GM18951 (cell line): Measurements from ENCODE around the gene FOXE3.

Source experiments
- POLR2A ChIP-seq: IDR thresholded peaks from 4 replicates; pipeline ENCODE4 v1.6.1; 2011; ENCODE audit warnings: mild to moderate bottlenecking; ENCODE audit not compliant: insufficient read length, insufficient read depth; ENCODE audit errors: extremely low read depth
- in situ Hi-C: fragments of 300-500 bp; cut with MboI; formaldehyde crosslinking; loops from one replicate; pipeline ENCODE4 v1.12.0; 2022; ENCODE audit warnings: low sequenced_read_pairs, mixed read lengths, inconsistent platforms; ENCODE audit not compliant: unreplicated experiment

The FOXE3 gene

DNA sequence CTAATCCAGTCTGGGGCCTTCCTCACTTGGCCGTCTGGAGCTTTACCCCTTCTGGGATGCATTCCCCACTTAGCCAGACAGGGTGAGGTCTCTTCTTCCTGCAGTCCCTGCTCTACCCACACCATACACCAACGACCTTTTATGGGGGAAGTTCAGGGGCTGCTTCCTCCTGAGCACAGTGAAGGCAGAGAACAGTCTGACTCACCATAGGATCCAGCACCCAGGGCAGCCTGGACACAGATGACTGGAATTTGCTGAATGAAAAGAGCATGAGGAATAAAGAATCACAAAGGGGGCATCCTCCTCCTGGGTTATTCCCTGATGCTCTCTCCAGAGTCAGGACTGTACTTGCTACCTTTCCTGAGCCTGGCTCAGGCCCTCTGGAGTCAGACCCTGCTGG, 4.6 kb upstream of the FOXE3 start:
- in situ Hi-C loops, result no loop called here
- TF ChIP-seq POLR2A, result no peak

DNA sequence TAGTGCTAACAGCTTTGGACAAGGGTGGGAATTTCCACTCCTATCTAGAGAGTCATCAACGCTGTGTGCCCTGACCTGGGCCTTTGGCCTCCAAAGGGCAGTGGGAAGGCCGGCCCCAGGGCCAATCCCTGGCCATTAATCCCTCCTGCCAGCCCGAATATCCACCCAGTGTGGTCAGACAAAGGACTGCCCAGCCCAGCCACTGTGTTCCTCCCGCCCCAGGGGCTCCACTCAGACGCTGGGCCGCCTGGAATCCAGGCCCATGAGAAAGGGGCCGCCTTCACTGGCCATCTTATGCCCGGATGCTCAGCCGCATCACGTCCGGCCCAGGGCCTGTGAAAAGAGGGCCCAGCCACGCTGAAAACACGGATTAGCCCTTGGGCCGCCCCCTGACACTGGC, 3.6 kb upstream of the FOXE3 start:
- no peak for TF ChIP-seq POLR2A
- in situ Hi-C loops, result no loop called here

DNA sequence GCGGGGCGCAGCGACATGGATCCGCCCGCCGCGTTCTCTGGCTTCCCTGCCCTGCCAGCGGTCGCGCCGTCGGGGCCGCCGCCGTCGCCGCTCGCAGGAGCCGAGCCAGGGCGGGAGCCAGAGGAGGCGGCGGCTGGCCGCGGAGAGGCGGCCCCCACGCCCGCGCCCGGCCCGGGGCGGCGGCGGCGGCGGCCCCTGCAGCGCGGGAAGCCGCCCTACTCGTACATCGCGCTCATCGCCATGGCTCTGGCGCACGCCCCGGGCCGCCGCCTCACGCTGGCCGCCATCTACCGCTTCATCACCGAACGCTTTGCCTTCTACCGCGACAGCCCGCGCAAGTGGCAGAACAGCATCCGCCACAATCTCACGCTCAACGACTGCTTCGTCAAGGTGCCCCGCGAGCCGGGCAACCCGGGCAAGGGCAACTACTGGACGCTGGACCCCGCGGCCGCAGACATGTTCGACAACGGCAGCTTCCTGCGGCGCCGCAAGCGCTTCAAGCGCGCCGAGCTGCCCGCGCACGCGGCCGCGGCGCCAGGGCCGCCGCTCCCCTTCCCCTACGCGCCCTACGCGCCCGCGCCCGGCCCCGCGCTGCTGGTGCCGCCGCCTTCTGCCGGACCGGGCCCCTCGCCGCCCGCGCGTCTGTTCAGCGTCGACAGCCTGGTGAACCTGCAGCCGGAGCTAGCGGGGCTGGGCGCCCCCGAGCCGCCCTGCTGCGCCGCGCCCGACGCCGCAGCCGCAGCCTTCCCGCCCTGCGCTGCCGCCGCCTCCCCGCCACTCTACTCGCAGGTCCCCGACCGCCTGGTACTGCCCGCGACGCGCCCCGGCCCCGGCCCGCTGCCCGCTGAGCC, 459 bp downstream of the FOXE3 start:
- no peak for TF ChIP-seq POLR2A
- in situ Hi-C loops, result no loop called here

DNA sequence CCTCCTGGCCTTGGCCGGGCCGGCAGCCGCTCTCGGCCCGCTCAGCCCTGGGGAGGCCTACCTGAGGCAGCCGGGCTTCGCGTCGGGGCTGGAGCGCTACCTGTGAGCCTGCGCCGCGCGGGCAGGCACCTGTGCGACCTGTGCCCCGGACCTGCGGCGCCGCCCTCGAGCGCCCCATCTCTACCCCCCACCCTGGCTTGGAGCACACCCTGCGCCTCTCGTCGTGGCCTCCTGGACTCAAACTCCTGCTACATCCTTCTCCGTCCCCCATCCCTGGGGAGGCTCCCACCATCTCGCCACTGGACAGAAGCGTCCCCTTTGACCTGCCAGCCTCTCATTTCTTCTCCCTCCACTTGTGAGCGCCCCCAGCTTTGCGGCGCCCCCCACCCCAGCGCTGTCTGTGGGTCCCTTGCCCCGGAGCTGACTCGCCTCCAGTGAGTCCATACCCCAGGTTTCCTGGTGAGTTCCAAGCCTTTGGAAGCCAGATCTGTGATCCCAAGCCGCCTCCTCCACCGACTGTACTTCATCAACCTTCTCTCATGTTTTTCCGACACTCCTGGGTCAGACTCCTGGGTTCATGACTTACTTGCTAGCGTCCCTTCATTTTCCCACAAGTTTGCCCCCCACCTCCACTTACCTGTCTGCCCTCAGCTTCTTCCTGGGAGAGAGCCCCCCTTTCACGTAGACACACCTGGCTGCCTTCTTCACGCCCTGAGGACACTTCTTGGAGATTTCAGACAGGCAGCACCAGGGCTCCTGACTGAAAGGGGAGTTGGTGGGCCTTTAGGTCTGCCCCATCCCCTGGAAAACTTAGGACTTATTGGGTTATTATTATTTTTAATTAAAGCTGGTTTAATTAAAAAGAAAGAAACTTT, 1.3 kb downstream of the FOXE3 start:
- no peak for TF ChIP-seq POLR2A
- in situ Hi-C loops, result no loop called here

DNA sequence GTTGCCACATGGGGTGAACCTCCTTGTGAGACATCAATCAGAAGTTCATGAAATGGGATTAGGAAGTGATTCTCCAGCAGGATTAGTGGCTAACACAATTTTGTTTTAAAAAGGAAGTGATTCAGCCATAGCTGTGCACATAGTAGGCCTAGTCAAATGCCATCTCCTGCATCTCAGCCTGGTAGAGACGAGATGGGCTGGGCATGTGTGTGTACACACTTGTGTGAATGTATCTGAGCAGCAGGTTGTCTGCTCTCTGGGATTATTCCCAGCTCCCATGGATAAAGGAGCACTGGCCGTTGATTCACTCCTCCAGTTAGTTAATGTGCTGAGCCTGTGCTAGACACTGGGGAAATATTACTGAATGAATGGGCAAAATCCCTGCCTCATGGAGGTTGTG, 2.0 kb downstream of the FOXE3 start:
- TF ChIP-seq POLR2A, result no peak
- in situ Hi-C loops, result no loop called here

DNA sequence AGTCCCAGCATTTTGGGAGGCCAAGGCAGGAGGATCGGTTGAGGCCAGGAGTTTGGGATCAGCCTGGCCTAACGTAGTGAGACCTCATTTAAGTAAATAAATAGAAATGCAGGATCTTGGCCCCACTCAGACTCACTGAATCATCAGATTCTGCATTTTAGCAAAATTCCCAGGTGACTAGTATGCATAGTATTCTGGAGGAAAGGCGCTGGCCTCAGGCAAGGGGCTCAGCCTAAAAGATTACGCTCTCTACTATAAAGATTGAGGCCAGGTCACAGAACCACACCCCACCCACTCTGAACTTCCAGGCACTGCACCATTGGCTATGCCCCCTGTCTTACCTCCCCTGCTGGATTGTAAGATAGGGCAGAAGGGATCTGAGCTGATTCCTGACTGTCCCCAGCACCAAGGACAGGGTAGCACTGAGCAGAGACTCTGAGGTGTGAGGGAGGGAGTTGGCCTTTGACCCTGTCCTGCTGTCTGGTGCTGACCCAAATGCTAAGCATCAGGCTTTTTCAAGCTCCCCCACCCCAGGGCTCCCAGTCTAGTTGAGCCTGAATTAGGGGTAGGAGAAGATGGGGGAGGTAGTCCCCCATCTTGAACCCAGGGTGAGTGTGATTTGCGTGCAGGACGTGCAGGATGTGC, 2.7 kb downstream of the FOXE3 start:
- TF ChIP-seq POLR2A, result no peak
- in situ Hi-C loops, result no loop called here

DNA sequence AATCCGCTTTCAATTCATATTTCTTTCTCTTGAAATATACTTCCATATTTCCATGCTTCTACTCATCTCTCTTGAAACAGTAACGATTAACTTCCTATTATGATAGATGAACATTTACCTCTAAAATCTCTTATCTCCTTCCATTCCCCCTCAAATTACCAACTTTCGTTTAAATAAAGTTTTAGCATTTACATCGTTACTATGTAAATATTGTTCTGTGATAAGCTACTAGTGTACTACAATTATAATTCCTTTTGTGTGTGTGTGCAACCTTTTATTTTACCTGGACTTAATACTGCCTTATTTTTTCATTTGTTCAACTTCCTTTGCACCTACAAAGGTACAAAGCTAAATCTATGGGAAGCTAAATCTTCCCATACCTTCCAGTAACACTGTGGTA, 4.5 kb downstream of the FOXE3 start:
- in situ Hi-C loops, result no loop called here

DNA sequence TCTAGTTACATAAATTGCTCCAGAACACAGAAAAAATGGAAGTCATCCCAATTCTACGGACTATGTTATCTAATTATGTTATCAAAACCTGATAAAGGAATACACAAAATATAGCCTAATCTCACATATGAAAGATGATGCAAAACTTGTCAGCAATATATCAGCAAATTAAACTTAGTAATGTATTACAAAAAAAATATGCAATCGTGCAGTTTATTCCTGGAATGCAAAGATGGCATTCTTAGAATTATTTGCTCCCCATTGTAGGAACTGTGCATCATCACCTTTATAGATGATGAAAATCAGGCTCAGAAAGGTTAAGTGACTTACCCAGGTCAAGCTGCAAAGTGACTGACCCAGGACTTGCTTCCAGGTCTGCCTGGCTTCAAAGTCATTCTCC, 7.8 kb downstream of the FOXE3 start:
- no peak for TF ChIP-seq POLR2A
- in situ Hi-C loops, result no loop called here

More for the DNA sequence above, 4.5 kb downstream of the FOXE3 start:
- no peak for TF ChIP-seq POLR2A

DNA sequence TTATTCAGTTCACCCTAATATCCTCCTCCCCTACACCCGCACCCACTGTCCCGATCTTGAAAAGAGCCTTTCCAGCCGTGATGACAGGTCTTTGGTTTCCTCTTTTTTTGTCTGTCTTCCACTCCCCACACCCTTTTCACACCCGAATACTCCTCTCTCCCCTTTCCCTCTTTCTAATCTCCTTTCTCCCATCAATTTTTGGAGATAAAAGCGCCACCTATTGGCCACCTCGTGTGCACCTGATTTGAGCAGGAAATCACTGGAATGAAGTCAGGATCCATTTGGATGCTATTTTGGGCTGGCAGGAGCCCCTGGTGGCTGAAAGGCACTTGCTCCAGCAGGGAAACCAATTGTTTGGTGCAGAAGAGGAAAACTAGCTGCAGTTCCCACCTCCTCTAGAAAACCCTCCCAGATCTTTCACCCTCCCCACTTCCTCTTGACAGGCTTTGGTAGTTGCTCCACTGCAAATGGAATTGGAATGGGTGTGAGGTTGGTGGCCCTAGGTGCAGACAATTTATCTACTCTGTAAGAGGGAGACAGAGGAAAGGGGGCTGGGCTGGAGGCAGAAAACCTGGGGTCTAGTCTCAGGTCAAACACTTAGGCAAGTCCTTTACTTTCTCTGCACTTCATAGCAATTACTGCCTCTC, 8.4 kb downstream of the FOXE3 start:
- TF ChIP-seq POLR2A, result no peak
- in situ Hi-C loops, result no loop called here

DNA sequence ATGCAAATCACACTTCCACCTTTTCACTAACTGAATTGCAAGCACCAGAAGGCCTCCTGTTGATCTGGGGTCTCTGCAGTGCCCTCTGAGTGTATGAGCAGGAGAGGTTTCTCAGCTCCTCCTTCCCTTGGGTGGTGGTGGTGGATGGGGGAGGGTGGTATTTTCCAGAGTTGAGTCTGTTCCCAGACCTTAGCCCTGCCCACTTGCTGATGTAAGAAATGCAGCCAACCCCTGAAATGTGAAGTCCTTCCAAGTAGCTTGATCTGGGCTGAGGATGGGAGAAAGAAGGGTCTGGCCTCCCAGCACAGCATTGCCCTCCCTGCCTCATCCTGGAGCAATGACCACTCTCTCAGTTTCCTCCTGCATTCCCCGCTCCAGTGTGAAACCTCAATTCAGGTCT, 15.4 kb downstream of the FOXE3 start:
- no peak for TF ChIP-seq POLR2A
- in situ Hi-C loops, result loop anchor here (5.0 kb wide), 1 partner anchor 281 kb away; no protein-coding TSS in a partner anchor

DNA sequence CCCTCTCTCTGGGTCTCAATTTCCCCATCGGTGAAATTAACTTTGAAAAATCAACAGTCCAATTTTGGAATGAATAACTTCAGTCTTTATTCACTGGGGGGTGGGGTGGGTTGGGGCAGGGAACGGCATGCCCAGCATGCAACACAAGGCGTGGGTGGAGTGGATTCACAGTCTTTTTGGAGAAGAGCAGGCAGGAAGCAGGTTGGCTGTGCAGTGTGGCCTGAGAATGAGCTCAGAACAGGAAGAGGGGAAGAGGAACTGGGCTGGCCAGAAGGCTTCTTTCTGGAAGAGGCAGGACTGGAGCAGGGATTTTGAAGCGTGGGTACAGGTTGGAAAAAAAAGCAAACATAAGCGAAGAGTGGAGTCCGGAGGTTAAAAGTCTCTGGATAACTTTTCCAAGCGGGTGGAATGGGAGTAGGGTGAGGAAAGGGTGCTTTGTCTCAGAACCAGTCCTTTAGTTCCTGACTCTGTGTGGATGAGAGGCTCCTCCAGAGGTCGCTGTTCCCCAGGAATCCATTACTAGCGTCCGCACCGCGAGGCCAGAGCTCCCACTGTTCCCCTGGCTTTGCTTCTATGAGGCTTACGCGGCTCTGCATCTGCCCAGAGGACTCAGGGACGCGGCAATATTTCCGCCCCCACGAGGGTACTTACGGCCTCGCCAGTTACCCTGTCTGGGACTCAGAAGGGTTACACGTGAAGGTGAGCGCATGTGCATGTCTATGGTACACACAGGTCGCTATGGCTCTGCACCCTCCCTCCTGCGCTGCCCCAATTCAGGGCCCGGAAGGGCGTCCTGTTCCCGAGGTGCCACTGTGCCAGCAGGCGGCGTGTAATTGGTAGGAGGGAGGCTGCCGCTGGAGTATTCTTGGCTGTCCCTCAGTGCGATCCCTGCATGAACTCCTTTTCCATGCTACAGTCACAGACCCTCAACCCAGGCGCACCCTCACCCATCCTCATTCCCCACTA, 16.3 kb downstream of the FOXE3 start:
- in situ Hi-C loops, result loop anchor here (5.0 kb wide), 1 partner anchor 280 kb away; no protein-coding TSS in a partner anchor
- TF ChIP-seq POLR2A, result no peak

DNA sequence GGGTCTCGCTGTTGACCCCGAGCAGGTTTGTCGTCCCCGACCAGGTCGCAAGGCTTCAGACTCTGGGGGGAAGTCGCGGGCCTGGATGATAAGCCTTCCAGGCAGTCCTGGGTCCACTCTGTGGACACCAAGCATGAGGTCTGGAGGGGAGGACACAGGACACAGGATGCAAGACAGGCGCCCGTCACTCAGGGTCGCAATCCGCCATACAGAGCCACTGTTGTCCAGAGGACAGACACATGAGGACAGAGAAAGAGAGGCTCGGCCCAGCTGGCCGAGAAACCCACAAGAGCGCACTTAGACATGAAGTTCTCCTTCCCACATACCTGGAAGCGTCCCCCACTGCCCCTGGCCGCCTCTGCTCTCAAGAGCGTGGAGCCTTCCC, 16.9 kb downstream of the FOXE3 start:
- in situ Hi-C loops, result loop anchor here (5.0 kb wide), 1 partner anchor 279 kb away; no protein-coding TSS in a partner anchor
- TF ChIP-seq POLR2A, result no peak
